Keratinocyte (primary cell): ENCODE results near the gene MYPN. TPM values are rescaled to one million over a fixed set of nuclear protein-coding genes. Genes with fewer than 3 reads are reported as not detected.
A peak's percentile ranks its signal among the peaks of the same experiment; 100 is the strongest.

ENCODE experiments used
- DNase-seq: peaks from one replicate; pipeline ENCODE4 v3.0.0-alpha.2; 2011; ENCODE audit warnings: low read depth, missing footprints, low spot score
- FAIRE-seq: peaks from 2 replicates; lab custom pipeline; 2011; peaks lifted over from hg19 to GRCh38; lab: Jason Lieb, UNC
- H2AFZ ChIP-seq: 2 replicates; pipeline ENCODE4 v1.6.0; 2012; ENCODE audit warnings: low read length, control low read depth, inconsistent platforms; ENCODE audit not compliant: control insufficient read depth
- H3K27ac ChIP-seq: 2 replicates; pipeline ENCODE4 v1.5.1; 2011; ENCODE audit warnings: low read length; ENCODE audit not compliant: control insufficient read depth, insufficient read depth
- H3K27me3 ChIP-seq: 3 replicates; pipeline ENCODE4 v1.6.0; 2011; ENCODE audit warnings: low read length; ENCODE audit not compliant: control insufficient read depth, insufficient read depth; ENCODE audit errors: extremely low read depth
- H3K36me3 ChIP-seq, 2 experiments: 2 replicates in 1 of 2; 3 replicates in 1 of 2; pipeline ENCODE4 v1.5.1; 2011; ENCODE audit warnings: low read length in 2 of 2, mild to moderate bottlenecking in 1 of 2; ENCODE audit not compliant: control insufficient read depth in 2 of 2, insufficient read depth in 2 of 2; ENCODE audit errors: extremely low read depth in 1 of 2
- H3K4me1 ChIP-seq: 3 replicates; pipeline ENCODE4 v1.5.1; 2011; ENCODE audit warnings: low read length; ENCODE audit not compliant: control insufficient read depth, insufficient read depth; ENCODE audit errors: extremely low read depth
- H3K4me2 ChIP-seq: 3 replicates; pipeline ENCODE4 v1.6.0; 2011; ENCODE audit warnings: low read depth, low read length; ENCODE audit not compliant: control insufficient read depth, insufficient read depth; ENCODE audit errors: extremely low read depth
- H3K4me3 ChIP-seq, 3 experiments: fragments of 200-600 bp in 1 of 3; sonication (generic) in 1 of 3; 2 replicates in 2 of 3; 3 replicates in 1 of 3; pipeline ENCODE4 v1.5.1; 2011 to 2016; ENCODE audit warnings: low read length in 3 of 3, mild to moderate bottlenecking in 3 of 3, control low read depth in 2 of 3, inconsistent platforms in 1 of 3, low read depth in 1 of 3, mixed read lengths in 1 of 3, mixed run types in 1 of 3, moderate library complexity in 1 of 3; ENCODE audit not compliant: control insufficient read depth in 2 of 3, insufficient read depth in 2 of 3; ENCODE audit errors: extremely low read depth in 1 of 3
- H3K79me2 ChIP-seq: 2 replicates; pipeline ENCODE4 v1.6.0; 2012; ENCODE audit warnings: low read length; ENCODE audit not compliant: control insufficient read depth, insufficient read depth
- H3K9ac ChIP-seq: 3 replicates; pipeline ENCODE4 v1.6.0; 2011; ENCODE audit warnings: low read length; ENCODE audit not compliant: control insufficient read depth, insufficient read depth; ENCODE audit errors: extremely low read depth
- H3K9me1 ChIP-seq: 3 replicates; pipeline ENCODE4 v1.6.0; 2011; ENCODE audit warnings: low read length; ENCODE audit not compliant: control insufficient read depth, insufficient read depth; ENCODE audit errors: extremely low read depth
- H3K9me3 ChIP-seq: 2 replicates; pipeline ENCODE4 v1.5.1; 2012; ENCODE audit warnings: low read depth, low read length; ENCODE audit not compliant: control insufficient read depth
- H4K20me1 ChIP-seq: 3 replicates; pipeline ENCODE4 v1.6.0; 2011; ENCODE audit warnings: low read length; ENCODE audit not compliant: control insufficient read depth, insufficient read depth; ENCODE audit errors: extremely low read depth
- CTCF ChIP-seq, 3 experiments: IDR thresholded peaks in 1 of 3; conservative IDR thresholded peaks in 1 of 3; optimal IDR thresholded peaks in 1 of 3; 2 replicates in 2 of 3; 3 replicates in 1 of 3; pipeline versions ENCODE3 to v1.5.1; 2011; ENCODE audit warnings: low read length in 3 of 3, mild to moderate bottlenecking in 3 of 3, moderate library complexity in 2 of 3, control low read depth in 1 of 3, inconsistent platforms in 1 of 3; ENCODE audit not compliant: insufficient read depth in 2 of 3; ENCODE audit errors: extremely low read depth in 1 of 3
- EZH2 ChIP-seq: IDR thresholded peaks from one replicate; pipeline ENCODE4 v1.6.1; 2012; ENCODE audit warnings: inconsistent platforms, mild to moderate bottlenecking, low read length, moderate library complexity
- dilution Hi-C: fragments of 300-500 bp; cut with MboI; formaldehyde crosslinking; loops from one replicate; pipeline ENCODE4 v1.7.0; 2020; ENCODE audit warnings: low sequenced_read_pairs; ENCODE audit not compliant: extremely low pct_ligation_motif_present
- polyA plus RNA-seq, 5 experiments: library from polyadenylated mRNA; depleted of rRNA in 3 of 5; stranded (reverse) in 3 of 5; stranded (forward) in 1 of 5; unstranded in 1 of 5; fragments of >200 nt; gene quantifications; 1 replicate in 1 of 5; 2 replicates in 3 of 5; 3 replicates in 1 of 5; pipeline versions ENCODE4 v1.2.1 to v1.2.3, GENCODE V29; 2011 to 2012; ENCODE audit warnings: missing spikeins in 2 of 5, low read depth in 1 of 5, low replicate concordance in 1 of 5

MYPN gene
- polyA plus RNA-seq, 1 donor (not counting 4 experiments of a cell fraction or from before 2014, with no cell fraction given), result 0.42 TPM

- Histone ChIP-seq H3K79me2 (peaks cover 55% of the 10 kb centered on the region), H4K20me1 (peaks cover 3% of the 10 kb centered on the region), H3K4me2 (peak overlapping the region; percentile 72), H2AFZ (peak overlapping the region; percentile 88), H3K9ac (peak overlapping the region; percentile 98), H3K27ac (peak overlapping the region; percentile 96), H3K36me3 (no peaks in the 10 kb centered on the region), H3K9me1 (no peaks in the 10 kb centered on the region), H3K4me3 (peak overlapping the region; percentile 91 to 100 (median 93)), H3K9me3 (no peaks in the 10 kb centered on the region), H3K4me1 (peaks cover 20% of the 10 kb centered on the region), H3K27me3 (no peaks in the 10 kb centered on the region)
- peak; percentile 46 for FAIRE-seq
- TF ChIP-seq CTCF (optimal IDR thresholded peaks at IDR 0.05 in 1 of 3, IDR thresholded peaks at IDR 0.05 in 1 of 3, conservative IDR thresholded peaks at IDR 0.05 in 1 of 3; ENCODE audit: extremely low read depth in 1 of 3, insufficient read depth in 2 of 3, low read length in 3 of 3), result no peak
- no peak for TF ChIP-seq EZH2
- dilution Hi-C loops, result no loop called here
- DNase-seq, result no peak
These were observed 35.1 kb upstream of the MYPN start for GRCh38 chr10:68074031-68074774.

- Histone ChIP-seq H3K9me3 (no peaks in the 10 kb centered on the region), H3K9ac (peak within 1 kb of the TSS; percentile 98), H3K36me3 (no peaks in the 10 kb centered on the region), H2AFZ (peak within 1 kb of the TSS; percentile 96), H3K4me2 (peak within 1 kb of the TSS; percentile 89), H3K27ac (peak within 1 kb of the TSS; percentile 96), H3K4me1 (peaks cover 20% of the 10 kb centered on the region), H3K27me3 (no peaks in the 10 kb centered on the region), H3K4me3 (peak within 1 kb of the TSS; percentile 91 to 100 (median 93)), H4K20me1 (peaks cover 3% of the 10 kb centered on the region), H3K79me2 (peaks cover 48% of the 10 kb centered on the region), H3K9me1 (no peaks in the 10 kb centered on the region)
- FAIRE-seq (no peak), DNase-seq (peak; percentile 33)
- TF ChIP-seq CTCF (optimal IDR thresholded peaks at IDR 0.05 in 1 of 3, IDR thresholded peaks at IDR 0.05 in 1 of 3, conservative IDR thresholded peaks at IDR 0.05 in 1 of 3; ENCODE audit: extremely low read depth in 1 of 3, insufficient read depth in 2 of 3, low read length in 3 of 3), result no peak
- TF ChIP-seq EZH2, result no peak
- dilution Hi-C loops, result no loop called here
These were observed 34.3 kb upstream of the MYPN start, which contains the start of gene HERC4 for GRCh38 chr10:68074775-68075549. Gene HERC4 (minus strand): TSS chr10:68075283. CDS start chr10:68073108, 2,175 bp downstream.
